ENCODE measurements around the gene ADAMTSL2.

ADAMTSL2 gene

DNA sequence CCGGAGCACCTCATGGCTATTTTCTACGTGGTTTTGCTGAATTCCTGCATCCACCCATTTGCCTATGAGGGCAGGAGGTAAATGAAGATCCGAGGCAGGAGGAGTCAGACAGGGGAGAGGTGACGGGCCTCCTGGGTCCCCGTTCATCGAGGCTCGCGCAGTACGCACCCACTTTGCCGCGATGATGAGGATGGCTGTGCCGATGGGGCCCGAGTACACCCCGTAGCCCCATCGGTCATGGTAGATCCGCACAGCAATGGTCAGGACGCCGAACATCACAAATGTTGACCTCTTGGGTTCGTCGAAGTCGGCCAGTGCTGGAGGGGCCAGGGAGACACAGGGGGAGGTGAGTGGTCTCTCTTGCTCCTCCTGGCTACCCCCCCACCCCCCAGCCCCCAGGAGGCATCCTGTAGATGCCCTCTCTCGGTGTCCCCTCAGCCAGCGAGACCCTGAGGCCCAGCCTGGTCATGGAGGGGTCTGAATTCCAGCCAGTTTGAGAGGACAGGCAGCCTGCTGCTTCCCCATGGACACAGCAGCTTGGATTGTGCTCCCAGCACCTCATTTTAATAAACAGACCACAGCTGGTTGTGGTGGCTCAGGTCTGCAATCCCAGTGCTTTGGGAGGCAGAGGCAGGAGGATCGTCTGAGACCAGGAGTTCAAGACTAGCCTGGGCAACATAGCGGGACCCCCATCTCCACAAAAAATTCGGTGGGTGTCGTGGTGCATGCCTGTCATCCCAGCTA, 15.6 kb upstream of the ADAMTSL2 start:
- DNase-seq = no peak

GRCh38 chr9:133519693-133520092, 14.8 kb upstream of the ADAMTSL2 start:
- no peak for DNase-seq

- DNase-seq = no peak
Measured at GRCh38 chr9:133520121-133520835, 14.2 kb upstream of the ADAMTSL2 start.

GRCh38 chr9:133521122-133522072, 13.1 kb upstream of the ADAMTSL2 start:
- peak in 1 of 2 donors; percentile 49 for DNase-seq

- no peak for DNase-seq
Measured at GRCh38 chr9:133522073-133522910, 12.2 kb upstream of the ADAMTSL2 start.

- DNase-seq = no peak
Measured at GRCh38 chr9:133523106-133523505, 11.4 kb upstream of the ADAMTSL2 start.

DNA sequence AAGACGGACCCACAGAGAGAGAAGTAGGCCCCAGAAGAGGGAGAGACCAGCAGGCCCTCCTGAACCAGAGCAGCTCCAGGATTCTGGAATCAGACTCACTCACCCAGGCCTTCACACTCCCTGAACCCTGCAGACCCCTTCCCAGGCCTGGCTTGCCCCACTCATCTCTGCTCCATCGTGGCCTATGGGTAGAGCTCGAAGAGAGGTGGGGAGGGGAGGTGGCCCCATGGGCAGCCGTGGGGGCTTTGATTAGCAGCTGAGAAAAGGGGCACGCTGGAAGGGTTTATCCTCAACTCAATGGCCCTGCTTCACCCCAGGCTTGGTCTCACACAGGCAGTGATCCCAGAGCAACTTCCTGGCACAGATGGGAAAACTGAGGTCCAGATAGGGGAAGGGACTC, 10.4 kb upstream of the ADAMTSL2 start:
- DNase-seq = no peak

DNA sequence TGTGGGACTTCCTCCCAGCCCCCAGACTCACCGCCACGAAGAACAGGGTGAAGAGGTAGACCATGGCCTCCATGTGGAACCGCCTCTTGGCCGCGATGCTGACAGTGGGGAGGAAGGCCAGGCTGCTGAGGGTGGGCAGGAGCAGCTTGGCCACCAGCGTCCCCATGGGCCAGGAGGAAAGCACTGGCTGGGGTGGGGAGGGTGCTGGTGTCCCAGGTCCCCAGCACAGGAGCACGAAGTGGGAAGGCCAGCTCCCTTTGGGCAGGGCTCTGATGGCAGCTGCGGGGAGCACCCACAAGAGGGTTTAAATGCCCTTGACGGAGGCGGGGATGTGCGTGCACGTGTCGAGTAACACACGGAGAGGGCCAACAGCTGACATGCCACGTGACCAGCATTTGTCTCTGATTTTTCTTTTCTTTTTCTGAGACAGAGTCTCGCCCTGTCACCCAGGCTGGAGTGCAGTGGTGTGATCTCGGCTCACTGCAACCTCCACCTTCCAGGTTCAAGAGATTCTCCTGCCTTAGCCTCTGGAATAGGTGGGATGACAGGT, 9.8 kb upstream of the ADAMTSL2 start, which contains the start of gene MYMK:
TSS of gene MYMK (minus strand) at position 281 of the 550 bp plus-strand sequence. CDS start at position 166, 115 bp downstream.
- DNase-seq = no peak

GRCh38 chr9:133525677-133526076, 8.8 kb upstream of the ADAMTSL2 start:
- DNase-seq = no peak

- peak; percentile 74 to 78 for DNase-seq
Measured at GRCh38 chr9:133526721-133527321, 7.7 kb upstream of the ADAMTSL2 start.

DNA sequence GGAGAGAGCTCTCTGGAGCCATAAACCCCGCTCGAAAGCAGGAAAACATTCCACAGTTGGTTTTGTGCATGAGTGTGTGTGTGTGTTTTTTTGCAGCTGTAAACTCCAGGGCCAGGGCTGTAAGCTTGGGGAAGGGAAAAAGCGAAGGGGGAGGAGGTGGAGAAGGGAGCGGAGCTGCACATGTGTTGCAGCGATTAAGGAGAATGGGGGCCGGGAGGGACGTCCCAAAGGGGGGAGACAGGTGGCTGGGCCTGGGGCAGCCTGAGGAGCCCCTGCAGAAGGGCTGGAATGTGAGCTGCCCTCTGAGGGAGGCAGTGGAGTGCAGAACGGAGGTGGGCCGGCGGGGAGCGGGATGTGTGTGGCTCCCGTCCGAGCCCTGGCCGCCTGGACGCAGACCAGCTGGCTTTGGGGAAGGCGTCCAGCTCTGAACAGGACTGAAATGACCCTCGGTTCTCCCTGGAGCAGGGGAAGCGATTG, 7.0 kb upstream of the ADAMTSL2 start:
- peak in 1 of 2 donors; percentile 28 for DNase-seq

DNA sequence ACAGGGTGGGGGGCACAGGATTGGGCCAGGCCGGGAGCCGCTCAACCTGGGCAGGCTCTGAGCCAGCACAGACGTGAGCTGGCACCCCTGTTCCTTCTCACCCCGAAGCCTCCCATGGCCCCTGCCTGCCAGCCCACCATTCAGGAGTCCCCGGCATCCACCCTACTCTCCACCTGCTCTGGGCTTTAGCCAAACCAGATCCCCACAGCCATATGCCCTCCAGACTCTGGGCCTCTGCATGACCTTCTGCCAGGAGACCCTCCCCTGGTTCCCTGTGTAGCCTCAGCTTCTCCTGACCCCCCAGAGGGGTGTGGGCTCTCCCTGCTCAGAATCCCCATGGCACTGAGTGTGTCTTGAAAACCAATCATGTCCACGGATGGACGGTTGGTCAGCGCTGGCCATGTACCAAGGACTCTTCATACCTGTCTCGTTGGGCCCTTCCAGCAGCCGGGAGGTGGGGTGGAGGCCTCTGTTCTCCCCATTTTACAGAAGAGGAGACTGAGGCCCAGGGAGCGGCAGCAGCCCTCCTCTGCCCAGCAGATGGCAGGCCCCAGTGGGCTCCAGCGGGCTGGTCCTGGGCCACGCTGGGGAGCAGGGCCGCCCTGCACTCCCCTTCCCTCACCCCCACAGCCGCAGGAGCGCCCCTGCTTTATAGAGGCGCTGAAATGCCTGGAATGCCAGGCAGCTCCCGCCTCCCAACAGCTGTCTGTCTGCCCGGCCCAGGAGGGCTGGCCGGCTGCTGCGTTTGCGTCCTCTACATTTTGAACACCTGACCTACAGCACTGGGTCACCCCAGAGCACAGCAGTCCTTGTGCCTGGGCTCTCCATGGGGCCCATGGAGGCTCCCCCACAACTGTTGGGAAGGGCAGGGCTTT, 6.3 kb upstream of the ADAMTSL2 start:
- no peak for DNase-seq

GRCh38 chr9:133528876-133529241, 5.6 kb upstream of the ADAMTSL2 start:
- DNase-seq = no peak

DNA sequence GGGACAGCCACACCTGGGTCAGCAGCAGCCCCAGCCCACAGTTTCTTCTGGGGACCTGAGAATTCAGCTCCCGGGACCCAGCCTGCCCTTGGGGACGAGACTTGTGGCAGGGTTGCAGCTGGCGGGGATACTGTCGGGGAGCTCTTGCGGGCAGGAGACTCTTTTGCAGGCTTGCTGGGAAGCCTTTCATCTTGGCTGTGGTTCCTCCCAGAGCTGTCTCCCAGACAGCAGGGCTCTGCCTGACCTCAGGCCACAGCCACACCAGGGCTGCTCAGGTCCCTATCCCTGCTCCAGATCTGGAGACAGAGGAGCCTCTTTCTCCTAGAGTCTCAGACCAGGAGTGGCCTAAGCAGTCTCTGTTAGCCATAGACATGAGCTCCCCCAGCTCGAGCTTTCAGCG, 5.0 kb upstream of the ADAMTSL2 start:
- no peak for DNase-seq

- DNase-seq = no peak
Measured at GRCh38 chr9:133529874-133530273, 4.6 kb upstream of the ADAMTSL2 start.

DNA sequence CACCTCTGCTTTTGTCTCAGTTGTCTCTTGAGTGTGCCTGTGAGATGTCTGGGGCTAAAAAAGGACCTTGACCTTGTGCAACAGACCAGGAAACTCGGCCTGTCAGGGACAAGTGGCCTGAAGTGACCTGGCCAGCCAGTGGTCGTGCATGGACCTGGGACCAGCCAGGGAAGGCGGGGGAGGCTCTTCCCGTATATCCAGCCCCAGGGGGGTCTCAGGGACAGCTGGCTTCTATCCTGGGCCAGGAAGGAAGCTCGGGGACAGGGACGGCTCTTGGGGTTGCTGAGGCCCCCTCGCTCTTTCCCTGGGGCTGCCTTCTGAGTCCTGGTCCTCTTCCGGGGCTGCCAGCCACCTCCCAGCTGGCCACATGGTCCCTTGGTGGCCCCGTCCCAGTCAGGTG, 3.2 kb upstream of the ADAMTSL2 start:
- DNase-seq = no peak

DNA sequence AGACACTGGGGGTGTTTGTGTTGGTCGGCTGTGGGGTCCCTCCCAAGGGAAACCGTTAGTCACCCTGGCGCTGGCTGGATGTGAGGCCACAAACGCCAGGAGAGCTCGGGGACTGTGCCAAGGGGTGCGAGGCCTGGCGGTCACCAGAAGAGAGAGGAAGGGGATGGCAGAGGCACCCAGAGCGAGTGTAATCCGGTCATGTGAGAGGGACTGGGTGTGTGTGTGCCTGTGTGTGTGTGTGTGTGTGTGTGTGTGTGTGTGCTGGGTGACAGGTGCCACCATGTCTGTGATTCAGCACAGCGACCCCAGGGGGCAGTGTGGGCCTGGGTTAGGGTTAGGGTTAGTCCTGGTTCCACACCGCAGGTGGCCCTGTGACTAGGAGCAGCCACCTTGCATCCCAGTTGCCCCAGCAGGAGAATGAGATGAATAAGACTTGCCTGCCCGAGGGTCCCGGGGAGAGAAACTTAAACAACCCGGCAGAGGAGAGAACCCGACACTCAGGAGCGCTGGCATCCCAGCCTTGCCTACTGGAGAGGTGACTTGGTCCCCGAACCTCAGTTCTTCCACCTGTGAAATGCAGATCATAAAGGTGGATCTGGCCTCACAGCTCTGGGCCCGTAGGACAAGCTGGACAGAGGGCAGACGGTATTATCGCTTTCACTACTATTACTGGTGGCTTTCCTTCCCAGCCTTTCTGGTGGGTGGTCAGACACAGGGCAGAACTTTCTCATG, 1.4 kb upstream of the ADAMTSL2 start:
- DNase-seq = peak in 1 of 2 donors; percentile 55

DNA sequence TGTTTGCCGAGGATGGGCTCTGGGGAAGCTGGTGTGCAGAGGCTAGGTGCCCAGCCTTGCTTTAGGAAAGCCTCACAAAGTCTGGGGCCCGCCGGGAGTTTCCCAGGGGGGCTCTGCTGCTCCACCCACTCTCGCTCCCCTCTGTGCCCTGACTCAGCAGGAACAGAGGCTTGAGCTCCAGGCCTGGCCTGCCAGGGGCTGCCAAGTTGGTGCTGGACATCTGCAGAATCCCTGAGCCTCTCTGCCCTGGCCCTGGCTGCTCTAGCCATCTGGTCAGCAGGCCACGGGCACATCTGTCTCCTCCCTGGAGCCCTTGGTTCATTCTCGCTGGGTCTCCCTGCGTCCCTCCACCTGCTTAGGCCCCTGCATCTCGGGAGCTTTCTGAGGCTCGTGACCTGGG, 647 bp upstream of the ADAMTSL2 start:
- DNase-seq = no peak

GRCh38 chr9:133535306-133535877, 888 bp downstream of the ADAMTSL2 start:
- DNase-seq = no peak

Data from hippocampal formation (tissue), 2 donors.